ENCODE results near the gene PTPRH. TPM values are rescaled to one million over a fixed set of nuclear protein-coding genes. Genes with fewer than 3 reads are reported as not detected.
"Not testable (repeated sequence)": the region's sequence is repeated elsewhere in the genome, so short reads cannot be mapped to it uniquely, and the experiment has no call there.

Gene PTPRH
- polyA plus RNA-seq, 1 donor from 2014 or later: 0.54 TPM

DNA sequence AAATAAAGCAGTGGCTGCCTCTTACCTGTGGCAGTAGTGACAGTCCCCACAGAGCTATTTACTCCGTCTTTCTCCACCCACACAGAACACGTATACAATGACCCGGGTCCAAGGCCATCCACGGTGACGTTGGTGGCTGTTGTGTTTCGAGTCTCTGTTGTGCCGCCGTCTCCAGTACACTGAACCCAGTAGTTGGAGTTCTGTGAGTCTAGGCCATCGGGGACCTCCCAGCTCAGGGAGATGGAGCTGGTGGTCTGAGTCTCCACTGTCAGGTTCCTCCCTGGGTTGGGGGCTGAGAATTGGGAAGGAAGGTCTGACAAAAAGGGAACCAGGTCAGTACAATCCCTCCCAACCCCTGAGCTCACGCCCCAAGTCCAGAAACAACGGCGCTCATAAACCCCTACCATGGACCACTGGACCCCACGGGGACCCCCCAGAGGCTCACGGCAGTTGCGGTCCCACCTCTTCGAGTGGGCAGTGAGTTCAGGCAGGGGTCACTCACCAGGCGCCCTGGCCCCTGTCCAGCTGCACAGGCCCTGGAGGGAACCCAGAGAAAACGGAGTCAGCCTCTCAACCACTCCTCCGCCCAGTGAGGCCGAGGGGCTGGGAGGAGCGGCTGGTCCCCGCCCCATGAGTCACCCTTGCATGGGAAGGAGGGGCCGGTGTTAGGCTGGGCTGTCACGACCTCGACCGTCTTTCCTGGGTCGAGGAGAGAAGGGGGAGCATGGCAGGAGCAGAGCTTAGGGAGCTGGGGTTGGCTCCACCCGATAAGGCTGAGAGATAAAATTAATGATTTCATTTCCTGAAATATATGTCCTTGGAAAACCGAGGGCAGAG lies 2.4 kb downstream of the PTPRH start:
- H3K9ac ChIP-seq (ENCODE audit: low read length): no peak overlapping the region

DNA sequence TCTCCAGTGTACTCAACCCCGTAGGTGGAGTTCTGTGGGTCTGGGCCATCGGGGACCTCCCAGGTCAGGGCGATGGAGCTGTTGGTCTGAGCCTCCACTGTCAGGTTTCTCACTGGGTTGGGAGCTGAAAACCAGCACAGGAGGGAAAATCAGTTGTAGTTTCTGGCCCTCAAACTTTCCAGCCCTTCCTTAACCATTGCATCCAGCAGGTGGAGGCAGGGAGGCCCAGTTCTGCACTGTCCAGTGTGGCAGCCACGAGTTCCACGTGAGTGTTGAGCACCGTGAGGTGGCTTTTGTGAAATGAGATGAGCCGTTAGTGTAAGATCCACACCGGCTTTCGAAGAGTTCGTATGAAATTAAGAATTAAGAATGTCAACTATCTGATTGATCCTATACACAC lies 7.1 kb downstream of the PTPRH start:
- H2AFZ ChIP-seq (ENCODE audit: low read depth, low read length); H3K9me3 ChIP-seq (ENCODE audit: low read length); H4K20me1 ChIP-seq (ENCODE audit: insufficient read depth); H3K9me2 ChIP-seq (ENCODE audit: insufficient read depth, low read length); H3K27ac ChIP-seq (ENCODE audit: low read length); H3K36me3 ChIP-seq (ENCODE audit: insufficient read depth, low read length); H3F3A ChIP-seq (ENCODE audit: insufficient read depth, low read length, poor library complexity, severe bottlenecking); H3K79me2 ChIP-seq (replicated peaks; ENCODE audit: insufficient read depth, low read length); H3K4me3 ChIP-seq (ENCODE audit: low read length); H3K4me2 ChIP-seq (ENCODE audit: low read length); H3K27me3 ChIP-seq (ENCODE audit: insufficient read depth, low read depth, low read length); H3K9ac ChIP-seq (ENCODE audit: low read length): not testable (repeated sequence)

More for the DNA sequence above, 2.4 kb downstream of the PTPRH start:
- no peak overlapping the region for H3K27ac ChIP-seq (ENCODE audit: low read length)
- no peaks in the 10 kb centered on the region for H3K79me2 ChIP-seq (replicated peaks; ENCODE audit: insufficient read depth, low read length)
- no peaks in the 10 kb centered on the region for H3K27me3 ChIP-seq (ENCODE audit: insufficient read depth, low read depth, low read length)
- H4K20me1 ChIP-seq (ENCODE audit: insufficient read depth): no peaks in the 10 kb centered on the region
- no peaks in the 10 kb centered on the region for H3K36me3 ChIP-seq (ENCODE audit: insufficient read depth, low read length)
- no peak overlapping the region for H2AFZ ChIP-seq (ENCODE audit: low read depth, low read length)
- no peaks in the 10 kb centered on the region for H3F3A ChIP-seq (ENCODE audit: insufficient read depth, low read length, poor library complexity, severe bottlenecking)
- H3K9me3 ChIP-seq (ENCODE audit: low read length): no peaks in the 10 kb centered on the region
- H3K4me2 ChIP-seq (ENCODE audit: low read length): no peak overlapping the region
- H3K4me3 ChIP-seq (ENCODE audit: low read length): no peak overlapping the region
- H3K9me2 ChIP-seq (ENCODE audit: insufficient read depth, low read length): no peaks in the 10 kb centered on the region
- TF ChIP-seq, protein P1, sequence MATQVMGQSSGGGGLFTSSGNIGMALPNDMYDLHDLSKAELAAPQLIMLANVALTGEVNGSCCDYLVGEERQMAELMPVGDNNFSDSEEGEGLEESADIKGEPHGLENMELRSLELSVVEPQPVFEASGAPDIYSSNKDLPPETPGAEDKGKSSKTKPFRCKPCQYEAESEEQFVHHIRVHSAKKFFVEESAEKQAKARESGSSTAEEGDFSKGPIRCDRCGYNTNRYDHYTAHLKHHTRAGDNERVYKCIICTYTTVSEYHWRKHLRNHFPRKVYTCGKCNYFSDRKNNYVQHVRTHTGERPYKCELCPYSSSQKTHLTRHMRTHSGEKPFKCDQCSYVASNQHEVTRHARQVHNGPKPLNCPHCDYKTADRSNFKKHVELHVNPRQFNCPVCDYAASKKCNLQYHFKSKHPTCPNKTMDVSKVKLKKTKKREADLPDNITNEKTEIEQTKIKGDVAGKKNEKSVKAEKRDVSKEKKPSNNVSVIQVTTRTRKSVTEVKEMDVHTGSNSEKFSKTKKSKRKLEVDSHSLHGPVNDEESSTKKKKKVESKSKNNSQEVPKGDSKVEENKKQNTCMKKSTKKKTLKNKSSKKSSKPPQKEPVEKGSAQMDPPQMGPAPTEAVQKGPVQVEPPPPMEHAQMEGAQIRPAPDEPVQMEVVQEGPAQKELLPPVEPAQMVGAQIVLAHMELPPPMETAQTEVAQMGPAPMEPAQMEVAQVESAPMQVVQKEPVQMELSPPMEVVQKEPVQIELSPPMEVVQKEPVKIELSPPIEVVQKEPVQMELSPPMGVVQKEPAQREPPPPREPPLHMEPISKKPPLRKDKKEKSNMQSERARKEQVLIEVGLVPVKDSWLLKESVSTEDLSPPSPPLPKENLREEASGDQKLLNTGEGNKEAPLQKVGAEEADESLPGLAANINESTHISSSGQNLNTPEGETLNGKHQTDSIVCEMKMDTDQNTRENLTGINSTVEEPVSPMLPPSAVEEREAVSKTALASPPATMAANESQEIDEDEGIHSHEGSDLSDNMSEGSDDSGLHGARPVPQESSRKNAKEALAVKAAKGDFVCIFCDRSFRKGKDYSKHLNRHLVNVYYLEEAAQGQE (IDR thresholded peaks at IDR 0.05; ENCODE audit: borderline replicate concordance): no peak
- no peak for TF ChIP-seq POLR2AphosphoS5 (IDR thresholded peaks at IDR 0.05)
- no peak for TF ChIP-seq SMC3 (conservative IDR thresholded peaks at IDR 0.05; ENCODE audit: poor library complexity)
- TF ChIP-seq, protein P2, sequence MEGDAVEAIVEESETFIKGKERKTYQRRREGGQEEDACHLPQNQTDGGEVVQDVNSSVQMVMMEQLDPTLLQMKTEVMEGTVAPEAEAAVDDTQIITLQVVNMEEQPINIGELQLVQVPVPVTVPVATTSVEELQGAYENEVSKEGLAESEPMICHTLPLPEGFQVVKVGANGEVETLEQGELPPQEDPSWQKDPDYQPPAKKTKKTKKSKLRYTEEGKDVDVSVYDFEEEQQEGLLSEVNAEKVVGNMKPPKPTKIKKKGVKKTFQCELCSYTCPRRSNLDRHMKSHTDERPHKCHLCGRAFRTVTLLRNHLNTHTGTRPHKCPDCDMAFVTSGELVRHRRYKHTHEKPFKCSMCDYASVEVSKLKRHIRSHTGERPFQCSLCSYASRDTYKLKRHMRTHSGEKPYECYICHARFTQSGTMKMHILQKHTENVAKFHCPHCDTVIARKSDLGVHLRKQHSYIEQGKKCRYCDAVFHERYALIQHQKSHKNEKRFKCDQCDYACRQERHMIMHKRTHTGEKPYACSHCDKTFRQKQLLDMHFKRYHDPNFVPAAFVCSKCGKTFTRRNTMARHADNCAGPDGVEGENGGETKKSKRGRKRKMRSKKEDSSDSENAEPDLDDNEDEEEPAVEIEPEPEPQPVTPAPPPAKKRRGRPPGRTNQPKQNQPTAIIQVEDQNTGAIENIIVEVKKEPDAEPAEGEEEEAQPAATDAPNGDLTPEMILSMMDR (IDR thresholded peaks at IDR 0.05; ENCODE audit: poor library complexity, severe bottlenecking): no peak
- no peak for TF ChIP-seq TAF1 (IDR thresholded peaks at IDR 0.05; ENCODE audit: low read depth)
- TF ChIP-seq EP300 (conservative IDR thresholded peaks at IDR 0.05; ENCODE audit: poor library complexity, severe bottlenecking): no peak
- TF ChIP-seq RAD21 (conservative IDR thresholded peaks at IDR 0.05): no peak
- TF ChIP-seq EZH2 (IDR thresholded peaks at IDR 0.05; ENCODE audit: borderline replicate concordance, insufficient read depth, low read length, poor library complexity, severe bottlenecking): no peak
- TF ChIP-seq MXI1 (conservative IDR thresholded peaks at IDR 0.05; ENCODE audit: poor library complexity, severe bottlenecking): no peak

Data from neural cell (in vitro differentiated cells).